HS-5 (cell line): ENCODE measurements around the gene NCAPD2.
"Not testable (repeated sequence)": the region's sequence is repeated elsewhere in the genome, so short reads cannot be mapped to it uniquely, and the experiment has no call there.

Experiments used
- DNase-seq: peaks from one replicate; pipeline ENCODE4 v3.0.0-alpha.2; 2012; ENCODE audit warnings: low read depth

NCAPD2 gene

GRCh38 chr12:6534945-6535696 is 41.2 kb downstream of the NCAPD2 start:
- DNase-seq = no peak

- no peak for DNase-seq
Observed at GRCh38 chr12:6535697-6535946, 41.7 kb downstream of the NCAPD2 start.

GRCh38 chr12:6535960-6536847 is 42.3 kb downstream of the NCAPD2 start:
- DNase-seq = no peak

- DNase-seq = no peak
Observed at GRCh38 chr12:6536894-6537579, 43.1 kb downstream of the NCAPD2 start.

- DNase-seq = not testable (repeated sequence)
Observed at GRCh38 chr12:6537580-6538419, 43.9 kb downstream of the NCAPD2 start.

- no peak for DNase-seq
Observed at GRCh38 chr12:6538420-6539313, 44.8 kb downstream of the NCAPD2 start.

GRCh38 chr12:6539314-6539682 is 45.4 kb downstream of the NCAPD2 start:
- no peak for DNase-seq

GRCh38 chr12:6539707-6540134 is 45.8 kb downstream of the NCAPD2 start:
- DNase-seq = no peak

- no peak for DNase-seq
Observed at GRCh38 chr12:6540181-6540877, 46.4 kb downstream of the NCAPD2 start.

- DNase-seq = no peak
Observed at GRCh38 chr12:6541371-6542165, 47.7 kb downstream of the NCAPD2 start.

- no peak for DNase-seq
Observed at GRCh38 chr12:6542209-6543009, 48.5 kb downstream of the NCAPD2 start.

GRCh38 chr12:6546016-6546415 is 52.1 kb downstream of the NCAPD2 start:
- no peak for DNase-seq

GRCh38 chr12:6547566-6547965 is 53.7 kb downstream of the NCAPD2 start:
- no peak for DNase-seq

GRCh38 chr12:6547987-6548386 is 54.1 kb downstream of the NCAPD2 start:
- no peak for DNase-seq

- no peak for DNase-seq
Observed at GRCh38 chr12:6548556-6548955, 54.7 kb downstream of the NCAPD2 start.

GRCh38 chr12:6548966-6549683 is 55.2 kb downstream of the NCAPD2 start:
- DNase-seq = no peak

- no peak for DNase-seq
Observed at GRCh38 chr12:6549684-6550151, 55.8 kb downstream of the NCAPD2 start.
